COLO668 (cell line): ENCODE results near the gene MOB1B.
"Not testable (repeated sequence)": the region's sequence is repeated elsewhere in the genome, so short reads cannot be mapped to it uniquely, and the experiment has no call there.

Experiments used
- DNase-seq: peaks from one replicate; lab custom pipeline; 2025; ENCODE audit not compliant: unreplicated experiment; lab: John Stamatoyannopoulos, UW

Gene MOB1B

DNA sequence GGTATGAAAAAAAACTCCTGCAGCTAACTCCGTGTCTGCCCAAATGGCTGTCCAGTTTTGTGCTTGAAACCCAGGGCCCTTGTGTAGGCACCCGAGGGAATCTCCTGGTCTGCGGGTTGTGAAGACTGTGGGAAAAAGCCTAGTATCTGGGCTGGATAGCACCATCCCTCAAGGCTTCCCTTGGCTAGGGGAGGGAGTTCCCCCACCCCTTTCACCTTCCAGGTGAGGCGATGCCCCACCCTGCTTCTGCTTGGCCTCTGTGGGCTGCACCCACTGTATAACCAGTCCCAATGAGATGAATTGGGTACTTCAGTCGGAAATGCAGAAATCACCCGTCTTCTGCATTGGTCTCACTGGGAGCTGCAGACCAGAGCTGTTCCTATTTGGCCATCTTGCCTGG, 102.9 kb downstream of the MOB1B start:
- not testable (repeated sequence) for DNase-seq

DNA sequence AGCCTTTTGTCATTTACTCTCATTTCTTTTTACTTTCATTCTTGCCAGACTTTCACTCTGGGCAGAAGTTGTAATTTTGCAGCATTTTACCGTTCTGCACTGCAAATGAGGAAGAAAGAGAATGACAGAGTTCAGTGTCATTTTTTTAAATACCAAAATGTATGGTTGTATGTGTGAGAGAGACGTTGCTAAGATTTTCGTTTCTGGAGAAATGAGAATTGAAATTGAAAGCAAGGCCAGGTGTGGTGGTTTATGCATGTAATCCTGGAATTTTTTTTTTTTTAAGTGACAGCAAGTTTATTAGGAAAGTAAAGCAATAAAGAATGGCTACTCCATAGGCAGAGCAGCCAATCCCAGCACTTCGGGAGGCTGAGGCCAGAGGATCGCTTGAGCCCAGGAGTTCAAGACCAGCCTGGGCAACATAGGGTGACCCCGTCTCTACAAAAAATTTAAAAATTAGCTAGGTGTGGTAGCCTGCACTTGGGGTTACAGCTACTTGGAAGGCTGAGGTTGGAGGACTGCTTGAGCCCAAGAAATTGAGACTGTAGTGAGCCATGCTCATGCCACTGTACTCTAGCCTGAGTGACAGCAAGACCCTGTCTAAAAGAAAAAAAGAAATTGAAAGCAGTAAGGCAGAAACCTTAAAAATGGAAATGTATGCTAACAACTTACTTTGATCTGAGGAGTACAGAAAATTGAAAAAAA, 104.2 kb downstream of the MOB1B start:
- no peak for DNase-seq

- DNase-seq, result no peak
Observed at GRCh38 chr4:71008196-71008595, 106.0 kb downstream of the MOB1B start.

GRCh38 chr4:71009086-71009485, 106.9 kb downstream of the MOB1B start:
- DNase-seq, result no peak

- no peak for DNase-seq
Observed at GRCh38 chr4:71009890-71010588, 107.9 kb downstream of the MOB1B start.

DNA sequence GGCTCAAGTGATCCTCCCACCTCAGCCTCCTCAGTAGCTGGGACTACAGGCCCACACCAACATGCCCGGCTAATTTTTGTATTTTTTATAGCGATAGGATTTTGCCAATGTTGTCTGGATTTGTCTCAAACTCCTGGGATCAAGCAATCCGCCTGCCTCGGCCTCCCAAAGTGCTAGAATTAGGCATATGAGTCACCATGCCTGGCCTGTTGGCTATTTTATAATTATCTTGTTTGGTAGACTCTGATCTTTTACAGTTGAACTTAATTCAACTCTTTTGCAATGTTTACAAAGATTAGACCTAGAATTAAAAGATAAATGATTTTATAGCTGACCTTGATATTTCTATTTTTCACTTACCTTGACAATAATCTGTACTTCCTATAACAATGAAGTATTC, 109.3 kb downstream of the MOB1B start:
- no peak for DNase-seq

DNA sequence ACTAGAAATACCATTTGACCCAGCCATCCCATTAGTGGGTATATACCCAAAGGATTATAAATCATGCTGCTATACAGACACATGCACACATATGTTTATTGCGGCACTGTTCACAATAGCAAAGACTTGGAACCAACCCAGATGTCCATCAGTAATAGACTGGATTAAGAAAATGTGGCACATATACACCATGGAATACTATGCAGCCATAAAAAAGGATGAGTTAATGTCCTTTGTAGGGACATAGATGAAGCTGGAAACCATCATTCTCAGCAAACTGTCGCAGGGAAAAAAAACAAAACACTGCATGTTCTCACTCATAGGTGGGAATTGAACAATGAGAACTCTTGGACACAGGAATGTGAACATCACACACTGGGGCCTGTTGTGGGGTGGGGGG, 115.2 kb downstream of the MOB1B start:
- not testable (repeated sequence) for DNase-seq

DNA sequence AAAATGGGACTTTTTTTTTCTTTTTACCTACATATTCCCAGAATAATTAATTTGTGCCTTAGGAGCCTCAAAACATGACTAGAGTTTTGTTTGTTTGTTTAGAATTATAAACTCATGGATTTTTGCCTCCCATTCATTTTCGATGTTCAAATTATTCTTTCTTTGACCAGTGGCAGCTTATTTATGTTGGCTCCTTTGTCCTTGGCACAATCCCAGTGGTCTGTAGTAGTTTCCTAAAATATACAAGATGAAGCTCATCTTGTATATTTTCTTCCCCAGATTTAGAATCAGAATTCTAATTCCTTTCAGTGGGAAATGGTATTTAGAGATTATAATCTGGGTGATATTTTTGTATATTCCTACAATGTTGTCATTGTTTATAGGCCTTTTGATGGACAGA, 118.4 kb downstream of the MOB1B start:
- DNase-seq, result no peak

- DNase-seq, result no peak
Observed at GRCh38 chr4:71025654-71026053, 123.5 kb downstream of the MOB1B start.

GRCh38 chr4:71026086-71026485, 123.9 kb downstream of the MOB1B start:
- DNase-seq, result no peak

DNA sequence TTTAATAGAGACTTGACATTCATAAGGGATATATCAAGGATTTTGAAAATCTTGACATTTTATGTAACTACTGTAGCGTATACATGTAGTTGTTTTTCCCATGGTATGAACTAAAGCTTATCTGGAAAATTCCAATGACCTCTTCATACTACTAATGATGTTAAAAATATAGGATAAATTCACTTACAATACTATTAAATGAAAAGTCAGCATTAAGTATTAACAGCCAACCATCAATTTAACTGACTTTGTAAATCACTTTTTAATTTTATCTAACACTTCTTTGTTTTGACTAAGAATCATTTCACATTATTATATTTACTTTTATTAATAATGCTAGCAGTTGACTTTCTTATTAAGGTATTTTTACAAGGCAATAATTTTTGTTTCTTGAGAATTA, 125.4 kb downstream of the MOB1B start:
- no peak for DNase-seq

DNA sequence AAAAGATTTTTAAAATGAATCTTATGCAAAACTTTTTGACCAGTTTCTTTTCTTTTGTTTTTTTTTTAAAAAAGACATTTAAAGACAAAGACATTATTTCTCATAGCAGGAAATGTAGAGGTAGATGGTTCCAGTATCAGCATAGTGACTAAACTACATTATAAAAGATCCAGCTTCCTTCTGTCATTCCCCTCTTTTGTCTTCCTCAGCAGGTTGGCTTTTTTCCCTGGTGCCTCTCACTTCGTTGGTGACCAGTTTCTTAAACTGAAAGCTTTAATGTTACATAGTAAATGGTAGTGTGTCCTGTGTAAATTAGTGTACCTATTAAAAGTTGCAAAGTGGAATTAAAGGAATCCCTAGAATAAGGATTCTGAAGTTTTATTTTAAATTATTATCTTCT, 127.3 kb downstream of the MOB1B start:
- no peak for DNase-seq

- not testable (repeated sequence) for DNase-seq
Observed at GRCh38 chr4:71032106-71032505, 129.9 kb downstream of the MOB1B start.
